ENCODE measurements around the gene HSCB. TPM values are rescaled to one million over a fixed set of nuclear protein-coding genes. Genes with fewer than 3 reads are reported as not detected.

Gene HSCB
- total and polyA plus RNA-seq, 2 of the 4 experiments (the other 2 are of a cell fraction), result 5.4 to 13.2 TPM

DNA sequence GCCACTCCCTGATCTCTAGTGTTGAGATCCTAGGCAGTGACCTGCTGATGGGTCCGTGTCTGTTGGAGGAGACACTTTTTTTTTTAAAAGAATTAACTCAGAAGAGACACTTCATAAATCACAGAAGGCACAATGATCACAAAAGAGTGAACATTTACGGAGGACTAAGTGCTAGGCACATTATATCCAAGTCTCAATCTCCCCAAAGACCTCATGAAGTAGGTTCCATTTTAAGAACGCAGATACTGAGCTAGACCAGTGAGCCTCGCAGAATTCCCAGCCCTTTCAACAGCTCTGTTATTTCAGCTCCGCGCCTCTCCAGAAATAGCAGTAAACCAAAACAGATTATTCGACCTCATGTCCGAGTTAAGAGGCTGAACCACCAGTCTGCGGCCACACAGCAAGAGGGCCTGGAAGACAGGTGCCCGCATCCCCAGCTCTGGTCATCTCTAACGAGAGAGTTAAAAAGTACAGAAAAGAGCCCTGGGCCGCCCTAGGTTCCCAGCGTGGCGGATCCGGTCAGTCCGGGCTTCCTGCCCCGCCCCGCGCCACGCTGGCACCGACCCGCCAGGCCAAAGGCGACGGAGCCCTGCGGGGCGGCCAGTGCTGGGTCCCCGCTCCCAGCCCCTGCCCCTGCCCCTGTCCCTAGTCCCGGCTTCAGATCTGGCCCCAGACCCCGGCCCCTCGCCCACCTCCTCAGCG, 57.9 kb downstream of the HSCB start:
- dilution Hi-C loops (cut with HindIII; ENCODE audit: low sequenced_read_pairs, unreplicated experiment), result no loop called here
- peaks cover 8% of the 10 kb centered on the region; the same call in 1 of the 2 replicates for H3K9me1 ChIP-seq (ENCODE audit: insufficient read depth, low read length)
- H2BK15ac ChIP-seq (ENCODE audit: low read depth, low read length), result peak overlapping the region; percentile 27; the same call in 2 of the 3 replicates
- ChIA-PET CTCF (no interaction called here), POLR2A (ENCODE audit: unreplicated experiment) (interaction anchor here (0.5 to 1.0 kb wide), 5 partner anchors 9 to 43 kb away, joined by 3 to 6 read pairs (median 4); partner anchors contain the start of gene CCDC117)
- in situ Hi-C loops (cut with MboI; ENCODE audit: low sequenced_read_pairs), result no loop called here
- H3K9ac ChIP-seq (ENCODE audit: low read depth, low read length), result peak overlapping the region; percentile 92
- H2AFZ ChIP-seq (replicated peaks; ENCODE audit: low read length, poor library complexity), result peak overlapping the region; percentile 88
- H3K14ac ChIP-seq (replicated peaks; ENCODE audit: low read depth, low read length), result peak overlapping the region; percentile 98
- peak; percentile 96 for TF ChIP-seq POLR2A (IDR thresholded peaks at IDR 0.05; ENCODE audit: low read depth, low read length)
- TF ChIP-seq USF2 (IDR thresholded peaks at IDR 0.05; ENCODE audit: low read depth, low read length), result no peak
- H3K79me1 ChIP-seq (ENCODE audit: low read depth in 1 of 2, low read length in 2 of 2), result peaks cover 28 to 58% of the 10 kb centered on the region in 2 experiments
- peak; percentile 54 for DNase-seq
- peak overlapping the region; percentile 99 for H3K4ac ChIP-seq (ENCODE audit: low read depth, low read length)
- H3K23ac ChIP-seq (ENCODE audit: low read depth, low read length), result peak overlapping the region; percentile 98
- peak overlapping the region; percentile 77 to 97 for H4K8ac ChIP-seq (ENCODE audit: low read depth in 2 of 2, low read length in 2 of 2)
- peak overlapping the region; percentile 99 for H3K56ac ChIP-seq (ENCODE audit: extremely low read depth, insufficient read depth, low read length)
- no peaks in the 10 kb centered on the region for H3K4me1 ChIP-seq (ENCODE audit: control insufficient read depth, insufficient read depth, low read length)
- WGBS, 2 experiments (ENCODE audit: extremely low coverage in 2 of 2, insufficient read length in 1 of 2), result 0% methylated on average over 11 of the region's 31 CpGs; no CpG with 5 or more reads in 1 of the 2 experiments
- H3K27ac ChIP-seq (ENCODE audit: insufficient read depth, low read length), result peak overlapping the region; percentile 87
- peak; percentile 68 for ATAC-seq (ENCODE audit: low read depth)
- peaks cover 39% of the 10 kb centered on the region for H4K20me1 ChIP-seq (ENCODE audit: insufficient read depth, low read length)
- H3K27me3 ChIP-seq (ENCODE audit: control insufficient read depth, insufficient read depth, low read length), result no peaks in the 10 kb centered on the region
- H4K5ac ChIP-seq (ENCODE audit: low read depth, low read length), result peak overlapping the region; percentile 98
- H2AK5ac ChIP-seq (ENCODE audit: low read depth, low read length), result peak overlapping the region; percentile 84
- H2BK120ac ChIP-seq (ENCODE audit: low read depth, low read length), result peak overlapping the region; percentile 34
- no peak overlapping the region for H2BK20ac ChIP-seq (ENCODE audit: low read depth, low read length)
- H2AK9ac ChIP-seq (replicated peaks; ENCODE audit: low read depth, low read length, poor library complexity), result peak overlapping the region; percentile 98
- peak overlapping the region; percentile 91 for H3K18ac ChIP-seq (ENCODE audit: low read depth, low read length)
- peak overlapping the region; percentile 91 for H3K4me3 ChIP-seq (ENCODE audit: insufficient read depth, low read depth, low read length)
- H3K9me3 ChIP-seq (ENCODE audit: control insufficient read depth, insufficient read depth, low read length), result no peaks in the 10 kb centered on the region
- H2BK5ac ChIP-seq (ENCODE audit: low read depth, low read length, poor library complexity, severe bottlenecking), result peak overlapping the region; percentile 90
- intact Hi-C loops (cut with micrococcal nuclease), result loop anchor here (10.0 kb wide), 1 partner anchor 195 kb away; no protein-coding TSS in a partner anchor
- peak overlapping the region; percentile 68 for H3K4me2 ChIP-seq (ENCODE audit: low read depth, low read length)
- peaks cover 26% of the 10 kb centered on the region for H3K36me3 ChIP-seq (ENCODE audit: control insufficient read depth, insufficient read depth, low read length)
- TSS peak; percentile 37 for BruUV-seq (replicated peaks)
- H4K91ac ChIP-seq (ENCODE audit: insufficient read depth, low read depth, low read length), result peak overlapping the region; percentile 98
